ENCODE results near the gene PCGF5. TPM values are rescaled to one million over a fixed set of nuclear protein-coding genes. Genes with fewer than 3 reads are reported as not detected.
"Not testable (repeated sequence)": the region's sequence is repeated elsewhere in the genome, so short reads cannot be mapped to it uniquely, and the experiment has no call there.

The PCGF5 gene
- total RNA-seq, 1 experiment from 2014 or later, result 12.0 TPM

DNA sequence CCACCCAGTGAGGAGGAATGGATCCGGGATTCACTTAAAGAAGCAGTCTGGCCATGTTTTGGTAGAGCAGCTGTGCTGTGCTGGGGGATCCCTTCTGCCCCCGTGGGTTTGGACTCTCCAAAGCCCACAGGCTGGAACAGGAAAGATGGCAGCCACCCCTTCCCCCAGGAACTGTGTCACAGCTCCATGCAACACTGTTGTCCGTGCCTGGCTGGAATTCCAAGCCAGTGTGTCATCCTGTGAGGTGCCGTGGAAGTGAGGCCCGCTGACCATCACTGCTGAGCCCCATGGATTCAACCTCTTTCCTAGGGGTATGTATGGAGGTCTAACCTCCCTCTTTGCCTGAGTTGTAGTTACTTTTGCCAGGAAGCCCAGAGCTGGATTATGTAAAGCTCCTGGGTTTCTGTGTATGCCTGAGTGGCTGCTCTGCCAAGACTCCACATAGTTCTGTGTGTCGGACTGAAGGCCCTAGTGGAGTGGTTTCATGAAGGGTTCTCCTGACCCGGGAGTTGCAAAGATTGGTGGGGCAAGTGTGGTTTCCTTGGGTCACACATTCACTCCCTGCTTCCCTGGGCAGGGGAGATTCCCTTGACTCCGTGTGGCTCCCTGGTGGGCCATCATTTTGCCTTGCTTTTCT lies 35.1 kb upstream of the PCGF5 start:
- TF ChIP-seq, protein P1, sequence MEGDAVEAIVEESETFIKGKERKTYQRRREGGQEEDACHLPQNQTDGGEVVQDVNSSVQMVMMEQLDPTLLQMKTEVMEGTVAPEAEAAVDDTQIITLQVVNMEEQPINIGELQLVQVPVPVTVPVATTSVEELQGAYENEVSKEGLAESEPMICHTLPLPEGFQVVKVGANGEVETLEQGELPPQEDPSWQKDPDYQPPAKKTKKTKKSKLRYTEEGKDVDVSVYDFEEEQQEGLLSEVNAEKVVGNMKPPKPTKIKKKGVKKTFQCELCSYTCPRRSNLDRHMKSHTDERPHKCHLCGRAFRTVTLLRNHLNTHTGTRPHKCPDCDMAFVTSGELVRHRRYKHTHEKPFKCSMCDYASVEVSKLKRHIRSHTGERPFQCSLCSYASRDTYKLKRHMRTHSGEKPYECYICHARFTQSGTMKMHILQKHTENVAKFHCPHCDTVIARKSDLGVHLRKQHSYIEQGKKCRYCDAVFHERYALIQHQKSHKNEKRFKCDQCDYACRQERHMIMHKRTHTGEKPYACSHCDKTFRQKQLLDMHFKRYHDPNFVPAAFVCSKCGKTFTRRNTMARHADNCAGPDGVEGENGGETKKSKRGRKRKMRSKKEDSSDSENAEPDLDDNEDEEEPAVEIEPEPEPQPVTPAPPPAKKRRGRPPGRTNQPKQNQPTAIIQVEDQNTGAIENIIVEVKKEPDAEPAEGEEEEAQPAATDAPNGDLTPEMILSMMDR (IDR thresholded peaks at IDR 0.05; ENCODE audit: insufficient read depth in 1 of 2, low read depth in 1 of 2, low read length in 1 of 2, severe bottlenecking in 1 of 2, unreplicated experiment in 1 of 2), result no peak
- Mint-ChIP-seq H3K4me1 (ENCODE audit: low read depth, unreplicated experiment) (no peaks in the 10 kb centered on the region), H3K4me3 (ENCODE audit: unreplicated experiment) (no peak overlapping the region), H3K27ac (ENCODE audit: unreplicated experiment) (no peak overlapping the region), H3K9me3 (ENCODE audit: unreplicated experiment) (no peaks in the 10 kb centered on the region), H3K27me3 (ENCODE audit: insufficient read depth, unreplicated experiment) (peaks cover 13% of the 10 kb centered on the region), H3K36me3 (ENCODE audit: insufficient read depth, unreplicated experiment) (no peaks in the 10 kb centered on the region)
- intact Hi-C loops (cut with micrococcal nuclease; ENCODE audit: unreplicated experiment), result no loop called here
- no peaks in the 10 kb centered on the region for H3K9me3 ChIP-seq
- ChIA-PET POLR2A (no interaction called here), CTCF (no interaction called here)
- no peak for DNase-seq
- H3K4me3 ChIP-seq (ENCODE audit: low read depth, low read length), result no peak overlapping the region
- no peaks in the 10 kb centered on the region for H3K27me3 ChIP-seq (replicated peaks; ENCODE audit: control insufficient read depth, insufficient read depth, low read length)
- no TSS peak for BruUV-seq (replicated peaks)
- H3K4me1 ChIP-seq, result no peaks in the 10 kb centered on the region
- no peaks in the 10 kb centered on the region for H3K36me3 ChIP-seq (ENCODE audit: control insufficient read depth, insufficient read depth, low read length)

DNA sequence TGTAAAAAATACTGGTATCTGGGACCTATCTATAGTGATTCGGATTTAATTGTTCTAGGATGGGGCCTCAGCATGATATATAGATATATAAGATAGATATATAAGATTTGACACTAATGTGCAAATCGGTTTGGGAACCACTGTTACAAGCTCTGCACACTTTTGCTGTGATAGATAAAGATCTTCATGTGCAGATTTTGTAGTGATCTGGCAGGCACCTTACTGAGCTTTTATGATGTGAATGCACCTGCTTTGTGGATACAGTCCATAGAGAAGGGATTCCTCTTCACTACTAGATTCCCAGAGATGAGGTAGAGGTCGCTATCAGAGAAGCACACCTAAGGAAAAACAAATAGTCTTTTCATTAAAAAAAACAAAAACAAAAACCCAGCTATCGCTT lies 33.3 kb upstream of the PCGF5 start:
- Mint-ChIP-seq H3K27me3 (ENCODE audit: insufficient read depth, unreplicated experiment) (peaks cover 13% of the 10 kb centered on the region), H3K4me1 (ENCODE audit: low read depth, unreplicated experiment) (no peaks in the 10 kb centered on the region), H3K4me3 (ENCODE audit: unreplicated experiment) (no peak overlapping the region), H3K9me3 (ENCODE audit: unreplicated experiment) (no peaks in the 10 kb centered on the region), H3K36me3 (ENCODE audit: insufficient read depth, unreplicated experiment) (no peaks in the 10 kb centered on the region), H3K27ac (ENCODE audit: unreplicated experiment) (no peak overlapping the region)
- ChIA-PET CTCF (no interaction called here), POLR2A (no interaction called here)
- TF ChIP-seq, protein P1 (IDR thresholded peaks at IDR 0.05; ENCODE audit: insufficient read depth in 1 of 2, low read depth in 1 of 2, low read length in 1 of 2, severe bottlenecking in 1 of 2, unreplicated experiment in 1 of 2), result no peak
- intact Hi-C loops (cut with micrococcal nuclease; ENCODE audit: unreplicated experiment), result no loop called here
- no peaks in the 10 kb centered on the region for H3K9me3 ChIP-seq
- H3K27me3 ChIP-seq (replicated peaks; ENCODE audit: control insufficient read depth, insufficient read depth, low read length), result no peaks in the 10 kb centered on the region
- no peak for DNase-seq
- H3K4me1 ChIP-seq, result no peaks in the 10 kb centered on the region
- no peaks in the 10 kb centered on the region for H3K36me3 ChIP-seq (ENCODE audit: control insufficient read depth, insufficient read depth, low read length)
- no peak overlapping the region for H3K4me3 ChIP-seq (ENCODE audit: low read depth, low read length)
- BruUV-seq (replicated peaks), result no TSS peak

DNA sequence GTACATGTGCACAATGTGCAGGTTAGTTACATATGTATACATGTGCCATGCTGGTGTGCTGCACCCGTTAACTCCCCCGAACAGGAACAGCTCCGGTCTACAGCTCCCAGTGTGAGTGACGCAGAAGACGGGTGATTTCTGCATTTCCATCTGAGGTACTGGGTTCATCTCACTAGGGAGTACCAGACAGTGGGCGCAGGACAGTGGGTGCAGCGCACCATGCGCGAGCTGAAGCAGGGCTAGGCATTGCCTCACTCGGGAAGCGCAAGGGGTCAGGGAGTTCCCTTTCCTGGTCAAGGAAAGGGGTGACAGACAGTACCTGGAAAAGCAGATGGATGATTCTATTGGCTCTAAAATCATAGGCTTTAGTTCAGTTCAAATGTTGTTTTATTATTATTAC lies 32.5 kb upstream of the PCGF5 start:
- intact Hi-C loops (cut with micrococcal nuclease; ENCODE audit: unreplicated experiment); H3K4me3 ChIP-seq (ENCODE audit: low read depth, low read length); DNase-seq; POLR2A ChIA-PET; H3K27me3 ChIP-seq (replicated peaks; ENCODE audit: control insufficient read depth, insufficient read depth, low read length); H3K4me1 ChIP-seq; H3K9me3 ChIP-seq; H3K9me3 Mint-ChIP-seq (ENCODE audit: unreplicated experiment); CTCF ChIA-PET; H3K27ac Mint-ChIP-seq (ENCODE audit: unreplicated experiment); H3K36me3 ChIP-seq (ENCODE audit: control insufficient read depth, insufficient read depth, low read length); H3K36me3 Mint-ChIP-seq (ENCODE audit: insufficient read depth, unreplicated experiment); H3K4me1 Mint-ChIP-seq (ENCODE audit: low read depth, unreplicated experiment); BruUV-seq (replicated peaks); H3K4me3 Mint-ChIP-seq (ENCODE audit: unreplicated experiment): not testable (repeated sequence)
- H3K27me3 Mint-ChIP-seq (ENCODE audit: insufficient read depth, unreplicated experiment), result peaks cover 14% of the 10 kb centered on the region

DNA sequence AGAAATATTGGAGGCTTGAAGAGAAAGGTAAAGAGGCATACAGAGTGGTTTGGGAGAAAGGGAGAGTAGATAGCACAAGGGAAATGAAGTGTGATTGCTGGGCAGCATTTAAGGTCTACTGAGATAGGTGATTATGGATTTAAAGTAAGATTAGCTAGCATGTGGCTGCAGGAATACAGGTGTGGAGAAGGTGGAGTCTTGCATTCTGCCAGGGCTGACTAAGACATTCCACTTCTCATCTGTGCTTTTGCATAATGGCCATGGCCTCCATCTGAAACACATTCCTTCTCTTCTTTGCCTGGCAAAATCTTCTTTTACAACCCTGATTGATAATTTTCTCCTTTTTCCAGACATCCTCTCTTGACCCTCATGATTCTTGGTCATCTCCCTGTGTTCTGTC lies 31.6 kb upstream of the PCGF5 start:
- no peaks in the 10 kb centered on the region for H3K36me3 Mint-ChIP-seq (ENCODE audit: insufficient read depth, unreplicated experiment)
- H3K9me3 Mint-ChIP-seq (ENCODE audit: unreplicated experiment), result no peaks in the 10 kb centered on the region
- no peaks in the 10 kb centered on the region for H3K9me3 ChIP-seq
- no peak overlapping the region for H3K4me3 Mint-ChIP-seq (ENCODE audit: unreplicated experiment)
- TF ChIP-seq, protein P1 (IDR thresholded peaks at IDR 0.05; ENCODE audit: insufficient read depth in 1 of 2, low read depth in 1 of 2, low read length in 1 of 2, severe bottlenecking in 1 of 2, unreplicated experiment in 1 of 2), result no peak
- H3K4me1 Mint-ChIP-seq (ENCODE audit: low read depth, unreplicated experiment), result no peaks in the 10 kb centered on the region
- no peak overlapping the region for H3K27ac Mint-ChIP-seq (ENCODE audit: unreplicated experiment)
- no TSS peak for BruUV-seq (replicated peaks)
- no peaks in the 10 kb centered on the region for H3K4me1 ChIP-seq
- no peaks in the 10 kb centered on the region for H3K27me3 ChIP-seq (replicated peaks; ENCODE audit: control insufficient read depth, insufficient read depth, low read length)
- intact Hi-C loops (cut with micrococcal nuclease; ENCODE audit: unreplicated experiment), result no loop called here
- ChIA-PET CTCF (interaction anchor here (0.5 kb wide), 1 partner anchor 25 kb away, joined by 4 read pairs; no protein-coding TSS in a partner anchor), POLR2A (no interaction called here)
- H3K4me3 ChIP-seq (ENCODE audit: low read depth, low read length), result no peak overlapping the region
- no peak for DNase-seq
- no peaks in the 10 kb centered on the region for H3K36me3 ChIP-seq (ENCODE audit: control insufficient read depth, insufficient read depth, low read length)
- peaks cover 13% of the 10 kb centered on the region for H3K27me3 Mint-ChIP-seq (ENCODE audit: insufficient read depth, unreplicated experiment)
